ENCODE data around the gene BPIFA2.

- TF ChIP-seq, protein P1, sequence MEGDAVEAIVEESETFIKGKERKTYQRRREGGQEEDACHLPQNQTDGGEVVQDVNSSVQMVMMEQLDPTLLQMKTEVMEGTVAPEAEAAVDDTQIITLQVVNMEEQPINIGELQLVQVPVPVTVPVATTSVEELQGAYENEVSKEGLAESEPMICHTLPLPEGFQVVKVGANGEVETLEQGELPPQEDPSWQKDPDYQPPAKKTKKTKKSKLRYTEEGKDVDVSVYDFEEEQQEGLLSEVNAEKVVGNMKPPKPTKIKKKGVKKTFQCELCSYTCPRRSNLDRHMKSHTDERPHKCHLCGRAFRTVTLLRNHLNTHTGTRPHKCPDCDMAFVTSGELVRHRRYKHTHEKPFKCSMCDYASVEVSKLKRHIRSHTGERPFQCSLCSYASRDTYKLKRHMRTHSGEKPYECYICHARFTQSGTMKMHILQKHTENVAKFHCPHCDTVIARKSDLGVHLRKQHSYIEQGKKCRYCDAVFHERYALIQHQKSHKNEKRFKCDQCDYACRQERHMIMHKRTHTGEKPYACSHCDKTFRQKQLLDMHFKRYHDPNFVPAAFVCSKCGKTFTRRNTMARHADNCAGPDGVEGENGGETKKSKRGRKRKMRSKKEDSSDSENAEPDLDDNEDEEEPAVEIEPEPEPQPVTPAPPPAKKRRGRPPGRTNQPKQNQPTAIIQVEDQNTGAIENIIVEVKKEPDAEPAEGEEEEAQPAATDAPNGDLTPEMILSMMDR (IDR thresholded peaks at IDR 0.05), result no peak
- no peak for TF ChIP-seq POLR2A (IDR thresholded peaks at IDR 0.05)
- TF ChIP-seq POLR2AphosphoS5 (IDR thresholded peaks at IDR 0.05; ENCODE audit: insufficient read depth in 1 of 2, low read depth in 1 of 2), result no peak
Observed at GRCh38 chr20:33131949-33132473, 35.9 kb upstream of the BPIFA2 start.
